GM12873 (cell line): ENCODE measurements around the gene NDUFB5.
A peak's percentile ranks its signal among the peaks of the same experiment; 100 is the strongest.

ENCODE experiments used
- TF ChIP-seq, protein P1 (sequence below): IDR thresholded peaks from 2 replicates; pipeline ENCODE4 v1.5.1; 2012; ENCODE audit warnings: low read depth, mild to moderate bottlenecking, moderate library complexity, low read length, control low read depth; ENCODE audit not compliant: insufficient read depth; ENCODE audit errors: missing control alignments

The NDUFB5 gene

DNA sequence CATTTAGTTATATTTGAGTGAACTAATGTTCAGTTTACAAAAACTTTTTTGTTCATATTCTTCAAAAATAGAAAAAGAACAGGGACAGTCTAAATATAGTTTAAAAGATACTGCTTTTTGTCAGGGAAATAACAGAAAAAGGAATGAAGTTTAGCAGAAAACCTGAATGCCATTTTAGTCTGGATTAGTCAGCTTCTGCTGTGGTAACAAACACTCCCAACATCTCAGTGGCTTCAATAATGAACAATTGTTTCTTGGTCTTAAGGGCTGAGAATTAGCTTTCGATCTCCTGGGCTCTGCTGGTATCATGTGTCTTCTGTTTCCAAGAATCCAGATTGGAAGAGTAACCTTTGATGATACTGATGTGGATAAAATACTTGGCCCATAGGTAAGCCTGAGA is 35.9 kb downstream of the NDUFB5 start:
- TF ChIP-seq, protein P1, sequence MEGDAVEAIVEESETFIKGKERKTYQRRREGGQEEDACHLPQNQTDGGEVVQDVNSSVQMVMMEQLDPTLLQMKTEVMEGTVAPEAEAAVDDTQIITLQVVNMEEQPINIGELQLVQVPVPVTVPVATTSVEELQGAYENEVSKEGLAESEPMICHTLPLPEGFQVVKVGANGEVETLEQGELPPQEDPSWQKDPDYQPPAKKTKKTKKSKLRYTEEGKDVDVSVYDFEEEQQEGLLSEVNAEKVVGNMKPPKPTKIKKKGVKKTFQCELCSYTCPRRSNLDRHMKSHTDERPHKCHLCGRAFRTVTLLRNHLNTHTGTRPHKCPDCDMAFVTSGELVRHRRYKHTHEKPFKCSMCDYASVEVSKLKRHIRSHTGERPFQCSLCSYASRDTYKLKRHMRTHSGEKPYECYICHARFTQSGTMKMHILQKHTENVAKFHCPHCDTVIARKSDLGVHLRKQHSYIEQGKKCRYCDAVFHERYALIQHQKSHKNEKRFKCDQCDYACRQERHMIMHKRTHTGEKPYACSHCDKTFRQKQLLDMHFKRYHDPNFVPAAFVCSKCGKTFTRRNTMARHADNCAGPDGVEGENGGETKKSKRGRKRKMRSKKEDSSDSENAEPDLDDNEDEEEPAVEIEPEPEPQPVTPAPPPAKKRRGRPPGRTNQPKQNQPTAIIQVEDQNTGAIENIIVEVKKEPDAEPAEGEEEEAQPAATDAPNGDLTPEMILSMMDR = no peak

DNA sequence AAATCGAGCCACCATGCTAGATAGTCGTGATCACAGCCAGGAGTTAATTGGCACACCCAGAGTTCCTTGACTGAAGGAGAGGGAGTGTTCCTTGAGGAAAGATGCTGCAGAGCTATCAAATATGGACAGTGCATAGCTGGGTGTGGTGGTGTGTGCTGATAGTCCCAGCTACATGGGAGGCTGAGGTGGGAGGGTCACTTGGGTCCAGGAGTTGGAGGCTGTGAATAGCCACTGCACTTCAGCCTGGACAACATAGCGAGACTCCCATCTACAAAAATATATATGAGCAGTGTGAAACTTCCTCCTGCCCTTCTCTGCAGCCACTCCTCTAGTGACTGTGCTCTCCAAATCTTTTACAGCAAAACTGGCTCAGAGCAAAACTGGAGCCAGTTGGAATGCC is 38.3 kb downstream of the NDUFB5 start:
- TF ChIP-seq, protein P1 = no peak

DNA sequence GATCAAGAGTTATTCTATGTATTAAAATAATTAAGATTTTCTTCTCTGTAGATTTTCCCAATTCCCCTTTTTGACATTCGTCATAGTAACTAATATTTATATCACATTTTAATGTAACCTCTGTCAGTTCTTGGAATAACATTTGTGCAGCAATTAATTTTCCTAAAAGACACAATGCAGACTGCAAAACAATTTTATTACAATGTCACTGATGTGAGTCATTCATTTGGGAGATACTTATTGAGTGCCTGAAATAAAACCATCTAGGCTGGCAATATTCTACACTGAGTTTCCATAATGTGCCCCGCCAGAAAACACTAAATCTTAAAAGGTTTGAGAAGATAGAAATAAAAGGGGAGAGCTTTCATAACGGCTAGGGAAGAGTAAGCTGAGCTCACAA is 41.6 kb downstream of the NDUFB5 start:
- TF ChIP-seq, protein P1 = no peak

DNA sequence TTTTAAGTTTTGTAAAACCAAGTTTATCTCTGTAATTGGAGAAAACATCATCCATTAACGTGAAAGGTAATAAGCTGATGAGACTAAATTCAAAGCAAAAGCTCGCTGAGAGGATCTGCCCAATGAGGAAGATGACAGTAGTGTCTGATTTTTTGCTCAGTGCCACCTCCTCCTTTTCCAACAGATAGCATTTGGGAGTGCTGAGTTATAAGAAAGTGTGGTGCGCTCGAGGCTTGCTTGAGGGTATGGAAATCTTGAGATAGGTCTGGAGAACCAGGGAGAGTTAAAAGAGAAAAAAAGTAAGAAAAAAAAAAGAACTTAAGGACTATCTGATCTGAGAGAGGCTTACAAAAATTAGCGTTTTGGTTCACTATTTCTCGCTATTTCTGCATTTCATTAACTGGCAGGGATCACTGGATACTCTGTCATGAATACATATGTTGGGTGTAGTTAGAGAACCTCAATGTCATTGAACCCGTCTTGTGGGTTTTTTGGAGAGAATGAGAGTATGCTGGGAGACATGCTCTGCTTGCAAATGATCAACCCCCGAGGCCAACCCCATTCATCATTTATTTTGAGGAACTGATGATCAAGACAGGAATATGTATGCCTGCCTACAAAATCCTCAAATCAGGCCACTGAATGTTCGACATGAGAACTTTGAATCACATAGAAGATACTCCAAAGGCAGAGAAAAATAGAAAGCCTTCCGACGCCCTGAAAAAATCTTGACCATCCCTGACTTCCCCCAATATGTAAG is 47.3 kb downstream of the NDUFB5 start:
- TF ChIP-seq, protein P1 = no peak

DNA sequence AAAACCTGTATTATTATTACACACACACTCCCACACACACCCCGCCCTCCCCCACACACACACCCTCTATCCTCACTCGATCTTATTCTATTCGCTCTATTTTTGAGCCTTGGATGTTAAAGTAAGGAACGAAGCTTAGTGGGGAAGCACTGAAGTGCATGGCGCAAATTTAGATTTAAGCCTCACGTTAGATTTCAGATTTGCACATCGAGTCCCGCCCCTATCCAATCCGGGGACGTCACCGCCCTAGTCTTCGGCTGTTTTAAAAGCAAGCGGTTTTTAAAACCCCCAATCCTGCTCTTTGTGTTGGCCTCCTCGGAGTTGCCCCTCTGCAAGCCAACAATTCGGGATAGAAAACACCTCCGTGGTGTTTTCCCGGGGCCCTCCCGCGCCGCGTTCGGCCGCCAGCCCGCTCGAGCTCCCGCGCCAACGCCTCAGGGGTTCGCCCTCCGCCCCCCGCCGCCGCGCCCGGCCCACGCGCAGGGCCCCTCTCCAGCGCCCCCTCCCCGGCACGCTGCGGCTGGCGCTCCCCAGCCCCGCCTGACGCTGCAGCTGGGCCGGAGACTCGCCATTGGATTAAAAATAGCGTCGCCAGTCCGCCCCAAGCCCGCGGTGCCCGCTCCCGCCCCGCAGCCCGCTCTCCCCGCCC is 48.0 kb downstream of the NDUFB5 start, which contains the start of gene USP13:
USP13 (plus strand) TSS at position 594 of the 649 bp plus-strand sequence. CDS start 186 bp downstream, outside the sequence.
- TF ChIP-seq, protein P1 = peak; percentile 11

DNA sequence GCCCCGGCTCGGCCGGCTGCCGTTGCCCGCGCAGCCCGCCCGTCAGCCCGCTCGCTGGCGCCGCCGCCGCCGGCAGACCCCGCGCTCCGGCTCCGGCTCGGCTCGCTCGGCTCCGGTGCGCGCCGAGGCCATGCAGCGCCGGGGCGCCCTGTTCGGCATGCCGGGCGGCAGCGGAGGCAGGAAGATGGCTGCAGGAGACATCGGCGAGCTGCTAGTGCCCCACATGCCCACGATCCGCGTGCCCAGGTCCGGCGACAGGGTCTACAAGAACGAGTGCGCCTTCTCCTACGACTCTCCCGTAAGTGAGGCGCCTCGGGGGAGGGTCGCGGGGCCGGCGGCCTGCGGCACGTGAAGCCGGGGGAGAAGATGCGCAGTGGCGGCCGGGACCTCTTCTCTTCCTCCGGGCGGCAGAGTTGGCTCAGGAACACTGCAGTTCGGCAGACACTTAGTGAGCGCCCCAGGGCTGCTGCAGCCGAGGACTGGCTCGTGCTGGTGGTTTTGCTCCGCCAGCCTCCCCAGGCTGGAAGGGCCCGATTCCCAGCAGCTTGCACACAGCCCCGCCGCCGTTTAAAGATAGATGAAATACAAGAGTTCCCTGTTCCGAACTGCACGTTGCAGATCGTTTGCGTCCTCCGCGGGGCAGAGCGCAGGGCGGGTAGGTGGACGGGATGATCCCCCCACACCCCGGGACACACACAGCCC is 48.7 kb downstream of the NDUFB5 start:
- TF ChIP-seq, protein P1 = no peak

DNA sequence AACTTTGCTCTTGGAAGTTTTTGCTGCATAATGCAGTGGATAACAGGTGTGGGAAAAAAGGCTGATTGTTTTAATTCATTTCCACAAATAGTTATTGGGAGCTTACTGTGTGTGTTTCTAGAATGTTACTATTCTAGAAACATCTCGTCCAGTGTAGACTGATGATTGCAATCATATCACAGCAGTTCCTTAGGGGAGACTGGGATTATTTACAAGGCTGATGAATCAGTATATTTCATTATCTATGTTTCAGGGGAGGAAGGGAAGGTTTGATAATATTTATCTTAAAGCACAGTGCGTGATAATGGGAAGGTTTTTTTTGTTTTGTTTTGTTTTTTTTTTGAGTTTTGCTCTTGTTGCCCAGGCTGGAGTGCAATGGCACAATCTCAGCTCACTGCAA is 50.6 kb downstream of the NDUFB5 start:
- TF ChIP-seq, protein P1 = no peak
